GM11168 (cell line): ENCODE measurements around the gene BCAP29.
"Not testable (repeated sequence)": the region's sequence is repeated elsewhere in the genome, so short reads cannot be mapped to it uniquely, and the experiment has no call there.

Source experiments
- in situ Hi-C: fragments of 300-500 bp; cut with MboI; formaldehyde crosslinking; loops from one replicate; pipeline ENCODE4 v1.12.0; 2022; ENCODE audit warnings: low sequenced_read_pairs; ENCODE audit not compliant: unreplicated experiment

The BCAP29 gene, protein sequence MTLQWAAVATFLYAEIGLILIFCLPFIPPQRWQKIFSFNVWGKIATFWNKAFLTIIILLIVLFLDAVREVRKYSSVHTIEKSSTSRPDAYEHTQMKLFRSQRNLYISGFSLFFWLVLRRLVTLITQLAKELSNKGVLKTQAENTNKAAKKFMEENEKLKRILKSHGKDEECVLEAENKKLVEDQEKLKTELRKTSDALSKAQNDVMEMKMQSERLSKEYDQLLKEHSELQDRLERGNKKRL

DNA sequence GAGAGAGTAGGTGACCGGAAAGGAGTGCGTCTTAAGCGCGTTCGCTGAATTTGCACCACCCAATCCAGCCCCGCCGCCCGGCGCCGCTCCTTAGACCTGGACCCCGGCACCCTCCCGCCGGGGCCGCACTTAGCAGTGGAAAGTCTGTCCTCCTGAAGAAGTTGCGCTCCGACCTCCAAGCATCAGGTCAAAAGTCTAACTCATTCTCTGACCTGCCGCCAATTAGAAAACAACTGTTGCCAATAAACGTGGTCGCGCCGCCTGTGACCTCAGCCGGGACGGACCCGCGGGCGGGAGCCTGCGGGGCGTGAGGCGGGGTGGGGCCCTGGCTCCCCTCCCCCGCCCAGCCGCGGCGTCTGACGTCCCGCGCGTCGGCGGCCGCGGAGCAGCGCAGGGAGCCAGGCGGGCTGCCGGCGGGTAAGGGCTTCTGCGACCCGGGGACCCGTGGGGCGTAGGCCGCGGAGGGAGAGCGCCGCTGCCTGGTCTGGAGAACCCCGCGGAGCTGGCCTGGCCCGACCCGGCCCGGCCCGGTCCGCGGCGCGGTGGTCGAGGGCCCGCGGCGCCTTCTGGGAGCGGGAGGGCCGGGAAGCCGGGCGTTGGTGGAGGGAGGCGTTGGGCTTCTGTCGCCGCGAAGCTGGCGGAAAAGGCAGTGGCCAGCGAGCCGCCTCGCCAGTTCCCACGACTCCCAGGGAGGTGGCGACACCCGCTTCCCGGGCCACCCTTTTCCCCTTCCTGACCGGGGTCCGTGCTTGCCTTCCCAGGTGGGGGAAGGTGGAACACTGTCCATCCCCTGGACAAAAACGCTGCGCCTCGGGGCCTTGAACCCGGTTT, at the start of gene BCAP29:
TSS of gene BCAP29 (plus strand) at position 362 of the 831 bp plus-strand sequence. CDS start 527 bp downstream, outside the sequence.
- in situ Hi-C loops = no loop called here

DNA sequence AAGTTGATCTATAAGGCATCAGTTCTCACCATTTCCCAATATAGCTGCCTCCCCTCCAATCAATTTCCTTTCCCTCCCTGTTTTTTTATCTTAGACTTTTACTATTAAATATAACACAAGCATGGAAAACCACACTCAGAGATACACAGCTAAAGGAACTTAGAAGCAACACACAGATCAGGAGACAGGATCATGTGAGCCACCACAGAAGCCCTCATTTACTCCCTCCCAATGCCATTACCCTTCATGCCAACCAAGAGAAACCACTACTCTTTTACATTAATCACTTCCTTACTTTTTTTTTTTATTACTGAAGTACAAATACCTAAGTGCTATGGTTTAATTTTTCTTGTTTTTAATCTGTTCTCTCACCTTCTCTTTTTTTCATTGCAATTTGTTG, 49.3 kb upstream of the BCAP29 start:
- in situ Hi-C loops = no loop called here

DNA sequence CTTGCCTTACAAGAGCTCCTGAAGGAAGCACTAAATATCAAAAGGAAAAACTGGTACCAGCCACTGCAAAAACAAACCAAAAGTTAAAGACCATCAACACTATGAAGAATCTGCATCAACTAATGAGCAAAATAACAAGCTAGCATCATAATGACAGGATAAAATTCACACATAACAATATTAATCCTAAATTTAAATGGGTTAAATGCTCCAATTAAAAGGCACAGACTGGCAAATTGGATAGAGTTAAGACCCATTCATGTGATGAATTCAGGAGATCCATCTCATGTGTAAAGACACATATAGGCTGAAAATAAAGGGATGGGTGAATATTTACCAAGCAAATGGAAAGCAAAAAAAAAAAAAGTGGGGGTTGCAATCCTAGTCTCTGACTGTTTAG, 45.9 kb upstream of the BCAP29 start:
- in situ Hi-C loops = no loop called here

DNA sequence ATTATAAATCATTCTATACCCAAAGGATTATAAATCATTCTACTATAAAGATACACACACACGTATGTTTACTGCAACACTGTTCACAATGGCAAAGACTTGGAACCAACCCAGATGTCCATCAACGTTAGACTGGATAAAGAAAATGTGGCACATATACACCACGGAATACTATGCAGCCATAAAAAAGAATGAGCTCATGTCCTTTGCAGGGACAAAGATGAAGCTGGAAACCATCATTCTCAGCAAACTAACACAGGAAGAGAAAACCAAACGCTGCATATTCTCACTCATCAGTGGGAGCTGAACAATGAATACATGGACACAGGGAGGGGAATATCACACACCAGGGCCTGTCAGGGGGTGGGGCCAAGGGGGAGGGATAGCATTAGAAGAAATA, 42.8 kb upstream of the BCAP29 start:
- in situ Hi-C loops = not testable (repeated sequence)

DNA sequence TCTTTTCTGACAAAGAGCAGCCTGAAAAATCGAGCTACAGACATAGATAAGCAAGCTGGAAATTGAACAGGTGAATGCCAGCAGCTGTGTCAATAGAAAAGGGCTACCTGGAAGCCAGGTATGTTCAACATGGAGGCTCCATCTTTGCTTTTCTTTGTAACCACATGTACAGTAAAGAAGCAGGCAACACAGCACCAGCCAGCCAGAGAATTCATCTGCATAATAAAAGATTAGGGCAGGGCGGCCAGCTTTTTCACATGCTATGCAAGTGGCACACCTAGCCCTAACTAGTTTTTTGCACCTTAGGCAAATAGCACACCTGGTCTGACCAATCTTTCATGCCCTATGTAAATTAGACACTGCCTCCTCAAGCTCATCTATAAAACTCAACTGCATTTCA, 42.0 kb upstream of the BCAP29 start:
- in situ Hi-C loops = no loop called here

DNA sequence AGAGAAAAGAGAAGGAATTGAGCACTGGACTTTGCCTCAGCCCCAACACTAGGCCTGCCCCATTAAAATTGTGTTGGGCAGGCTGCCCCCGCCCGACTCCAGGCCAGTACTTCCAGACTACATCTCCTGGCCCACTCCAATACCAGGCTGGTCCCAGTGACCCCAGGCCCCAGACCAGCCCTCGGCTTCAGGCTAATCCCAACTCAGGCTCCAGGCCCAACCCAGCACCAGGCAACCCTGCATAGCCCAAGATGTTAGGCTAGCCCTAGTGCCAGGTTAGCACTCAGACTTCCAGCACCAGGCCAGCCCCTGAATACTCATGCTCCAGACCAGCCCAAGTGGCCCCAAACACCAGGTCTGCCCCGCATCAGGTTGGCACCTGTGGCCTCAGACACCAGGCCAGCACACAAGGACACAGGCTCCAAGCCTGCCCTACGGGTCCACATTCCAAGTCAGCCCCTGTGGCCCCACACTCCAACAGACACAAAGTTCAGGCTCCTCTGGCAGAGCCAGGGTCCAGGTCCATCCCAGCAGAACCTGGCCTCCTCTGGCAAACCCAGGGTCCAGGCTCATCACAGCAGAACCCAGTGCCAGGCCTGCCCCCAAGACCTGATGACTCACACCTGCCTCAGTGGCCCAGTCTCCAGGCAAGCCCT, 36.6 kb upstream of the BCAP29 start:
- in situ Hi-C loops = no loop called here

DNA sequence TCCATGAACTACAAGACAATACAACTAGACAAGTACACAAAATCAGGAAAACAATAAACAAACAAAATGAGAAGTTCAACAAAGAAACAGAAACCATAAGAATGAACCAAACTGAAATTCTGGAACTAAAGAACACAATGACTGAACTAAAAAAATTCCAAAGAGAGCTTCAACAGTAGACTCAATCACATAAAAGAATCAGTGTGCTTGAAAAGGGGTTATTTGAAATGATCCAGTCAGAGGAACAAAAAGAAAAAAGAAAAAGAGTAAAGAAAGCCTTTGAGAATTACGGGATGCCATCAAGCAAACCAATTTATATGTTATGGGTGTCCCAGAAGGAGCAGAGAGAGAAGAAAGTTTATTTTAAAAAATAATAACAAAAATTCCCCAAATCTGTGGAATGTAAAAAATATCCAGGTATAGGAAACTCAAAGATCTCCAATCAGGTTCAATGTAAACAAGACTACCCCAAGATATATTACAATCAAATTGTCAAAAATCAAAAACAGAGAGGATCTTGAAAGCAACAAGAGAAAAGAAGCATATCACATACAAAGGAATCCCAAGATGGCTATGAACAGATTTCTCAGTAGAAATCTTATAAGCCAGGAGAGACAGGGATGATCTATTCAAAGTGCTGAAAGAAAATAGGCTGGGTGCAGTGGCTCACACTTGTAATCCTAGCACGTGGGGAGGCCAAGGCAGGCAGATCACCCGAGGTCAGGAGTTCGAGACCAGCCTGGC, 35.0 kb upstream of the BCAP29 start:
- in situ Hi-C loops = no loop called here

DNA sequence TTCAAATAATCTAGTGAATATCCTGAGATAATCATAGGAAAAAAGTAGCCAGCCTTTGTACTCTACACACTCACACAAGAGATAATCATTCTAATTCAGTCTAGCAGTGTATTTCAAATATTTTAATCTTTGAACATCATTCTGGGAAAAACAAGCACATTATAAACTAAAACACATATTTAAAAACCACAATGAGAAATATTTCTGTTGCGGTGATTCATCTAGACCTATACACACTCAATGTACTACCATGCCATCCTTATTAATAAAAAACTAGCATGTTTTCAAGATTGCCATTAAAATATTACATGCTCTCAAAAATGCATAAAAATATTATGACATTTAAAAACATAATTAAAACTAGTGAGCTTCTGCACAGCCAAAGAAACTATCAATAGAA, 28.1 kb upstream of the BCAP29 start:
- in situ Hi-C loops = no loop called here

DNA sequence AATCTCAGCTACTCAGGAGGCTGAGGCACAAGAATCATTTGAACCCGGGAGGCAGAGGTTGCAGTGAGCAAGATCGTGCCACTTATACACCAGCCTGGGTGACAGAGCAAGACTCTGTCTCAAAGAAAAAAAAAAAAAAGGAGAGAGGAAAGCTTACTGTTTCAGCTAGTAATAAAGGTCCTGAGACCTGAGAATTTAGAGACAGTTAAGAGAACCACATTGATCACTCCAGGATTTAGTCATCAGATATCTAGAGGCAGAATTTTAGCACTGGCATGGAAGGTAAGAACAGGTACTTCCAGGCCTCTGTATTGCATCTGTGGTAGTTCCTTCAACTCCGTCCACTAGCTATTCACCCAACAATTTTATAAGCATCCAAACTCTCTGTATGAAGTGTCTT, 24.2 kb upstream of the BCAP29 start:
- in situ Hi-C loops = no loop called here

DNA sequence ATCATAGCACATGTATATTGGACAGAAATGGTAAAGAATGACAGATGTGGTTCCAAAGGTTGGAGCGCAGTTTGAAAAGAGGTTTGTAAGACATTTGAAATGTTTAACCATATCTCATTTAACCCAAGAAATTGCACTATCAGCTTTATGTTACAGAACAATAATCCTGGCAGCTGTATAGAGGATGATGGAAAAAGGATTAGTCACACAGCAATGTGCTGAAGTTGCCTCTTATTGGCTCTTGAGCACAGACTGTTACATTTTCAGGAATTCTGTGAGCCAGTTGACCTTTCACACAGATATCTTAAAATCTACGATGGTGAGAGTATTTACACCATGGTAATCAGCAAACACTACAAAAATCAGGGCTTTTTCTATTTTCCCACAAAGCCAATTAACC, 20.2 kb upstream of the BCAP29 start:
- in situ Hi-C loops = no loop called here

DNA sequence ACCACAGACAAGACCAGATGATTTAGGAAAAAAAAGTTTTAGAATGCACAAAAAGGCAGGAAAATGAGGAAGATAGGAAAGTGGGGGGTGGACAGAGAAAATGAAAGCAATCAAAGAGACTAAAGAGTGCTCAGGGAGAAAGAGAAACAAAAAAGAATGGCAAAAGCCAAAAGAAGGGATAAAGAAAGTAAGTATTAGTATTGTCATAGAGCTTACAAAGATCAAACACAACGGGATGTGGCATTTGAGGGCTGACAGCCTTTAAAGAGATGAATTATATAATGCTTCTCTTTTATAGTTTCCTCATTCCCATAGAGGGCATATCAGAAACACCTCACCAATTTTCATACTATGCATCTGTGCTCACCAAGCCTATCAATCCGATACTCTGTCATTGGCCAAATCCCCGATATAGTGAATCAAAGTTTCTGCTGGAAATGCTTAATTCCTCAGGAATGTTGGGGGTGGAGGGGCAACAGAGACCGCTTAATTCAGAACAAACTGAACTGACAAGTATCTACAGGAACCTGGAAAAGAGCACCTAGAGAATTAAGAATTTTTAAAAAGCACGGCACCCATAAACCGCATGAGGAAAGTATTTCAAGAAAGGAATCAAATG, 19.0 kb upstream of the BCAP29 start:
- in situ Hi-C loops = no loop called here

DNA sequence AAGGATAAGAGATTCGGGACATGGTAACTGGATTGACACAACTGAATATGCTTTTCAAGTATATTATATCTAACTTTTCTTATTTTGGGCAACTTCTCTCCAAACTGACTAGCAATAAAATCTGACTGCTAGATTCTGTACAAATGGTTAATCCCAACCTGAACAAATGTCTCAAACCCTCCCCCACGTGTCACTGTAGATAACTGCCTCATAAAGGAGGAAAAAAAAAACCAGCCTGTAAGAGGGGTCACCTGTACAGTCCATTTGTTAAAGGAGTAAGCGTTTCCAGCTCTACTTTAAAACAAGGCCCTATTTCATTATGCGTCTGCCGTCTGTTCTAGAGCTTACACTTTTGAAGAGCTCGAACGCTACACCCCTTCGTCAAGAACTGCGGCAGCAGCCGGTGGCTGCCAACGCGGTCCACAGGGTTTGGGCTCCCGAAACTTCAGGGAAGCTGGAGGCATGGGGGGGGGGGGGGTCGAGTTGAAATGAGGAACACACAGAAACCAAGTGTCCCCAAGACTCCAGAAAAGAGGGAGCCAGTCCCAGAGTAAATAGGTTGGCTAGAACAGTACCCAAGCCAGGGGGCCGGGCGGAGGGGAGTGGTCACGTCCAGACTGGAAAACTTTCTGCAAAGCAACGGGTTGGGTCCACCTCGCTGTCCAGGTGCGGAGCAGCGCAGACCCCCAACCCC, 16.8 kb upstream of the BCAP29 start:
- in situ Hi-C loops = no loop called here

DNA sequence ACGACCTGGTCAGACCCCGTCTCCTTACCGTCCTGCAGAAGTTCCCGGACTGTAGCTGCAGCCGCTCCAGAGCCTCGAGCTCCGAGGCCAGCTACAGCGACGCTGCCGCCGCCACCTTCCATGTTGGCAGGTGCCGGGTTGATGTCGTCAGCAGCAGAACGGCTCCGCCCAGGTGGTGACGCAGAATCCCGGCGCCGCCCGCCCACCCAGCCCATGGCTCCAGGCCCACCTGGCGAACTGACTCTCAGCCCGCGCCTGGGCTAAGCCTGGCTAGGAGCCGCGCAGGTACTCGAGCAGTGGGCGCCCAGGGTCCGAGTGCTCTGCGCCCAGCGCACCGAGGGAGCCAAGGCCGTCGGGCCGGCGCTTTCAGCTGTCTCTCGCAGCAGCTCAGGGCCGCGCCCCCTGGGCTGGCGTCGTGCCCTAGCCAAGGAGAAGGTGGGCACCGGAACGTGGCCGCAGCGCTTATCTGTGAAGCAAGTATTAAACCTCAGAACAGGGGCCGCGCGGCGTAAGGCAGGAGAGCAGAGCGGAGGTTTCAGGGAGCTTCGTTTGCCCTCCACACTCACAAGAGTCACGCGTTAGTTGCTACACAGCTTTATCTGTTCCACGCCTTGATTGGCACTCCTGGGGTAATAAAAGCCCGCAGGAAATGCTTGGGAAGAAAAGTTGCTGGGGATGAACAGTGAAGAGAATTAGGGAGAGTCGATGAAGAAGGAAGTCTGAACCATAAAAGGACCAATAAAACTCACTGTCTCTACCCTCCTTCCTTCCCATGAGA, 16.1 kb upstream of the BCAP29 start, which contains the start of the genes COG5 and DUS4L:
TSS of gene COG5 (minus strand) at position 146 of the 778 bp plus-strand sequence. CDS start at position 122, 24 bp downstream.
TSS of gene DUS4L (plus strand) at position 197 of the 778 bp plus-strand sequence. CDS start 3,100 bp downstream, outside the sequence.
- in situ Hi-C loops = no loop called here

DNA sequence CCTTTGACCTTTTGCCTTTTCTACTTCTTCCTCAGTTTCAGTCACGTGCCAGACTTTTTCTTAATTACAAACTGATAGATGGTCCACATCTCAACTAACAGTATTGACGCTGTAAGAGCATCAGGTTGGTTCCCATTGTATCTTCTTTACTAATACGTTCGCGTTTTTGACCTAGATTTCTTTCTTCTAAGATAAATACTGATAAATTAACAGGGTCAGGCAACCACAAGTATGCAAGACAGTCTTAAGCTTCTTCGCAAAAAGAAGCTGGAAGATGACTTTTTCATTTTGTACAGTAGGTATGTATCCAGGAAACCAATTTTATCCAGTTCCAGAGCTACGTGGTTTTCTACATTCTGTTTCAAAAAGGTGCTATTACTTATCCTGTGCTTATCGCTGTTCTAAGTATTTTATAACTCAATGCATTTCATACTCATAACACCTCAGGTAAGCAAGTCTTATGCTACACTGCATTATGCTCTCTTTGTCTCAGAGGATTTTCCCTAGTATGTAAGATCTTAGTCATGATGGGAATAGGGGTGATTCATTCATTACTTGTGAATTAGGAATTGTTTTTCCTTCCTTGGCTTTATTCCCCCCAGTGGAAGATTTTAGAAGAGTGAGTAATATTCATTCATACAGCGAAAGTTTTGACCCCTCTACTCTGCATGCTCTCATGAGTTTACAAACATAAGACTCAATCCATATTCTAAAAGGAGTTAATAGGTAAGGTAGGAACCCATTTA, 15.3 kb upstream of the BCAP29 start:
- in situ Hi-C loops = loop anchor here (5.0 kb wide), 1 partner anchor 163 kb away; no protein-coding TSS in a partner anchor

DNA sequence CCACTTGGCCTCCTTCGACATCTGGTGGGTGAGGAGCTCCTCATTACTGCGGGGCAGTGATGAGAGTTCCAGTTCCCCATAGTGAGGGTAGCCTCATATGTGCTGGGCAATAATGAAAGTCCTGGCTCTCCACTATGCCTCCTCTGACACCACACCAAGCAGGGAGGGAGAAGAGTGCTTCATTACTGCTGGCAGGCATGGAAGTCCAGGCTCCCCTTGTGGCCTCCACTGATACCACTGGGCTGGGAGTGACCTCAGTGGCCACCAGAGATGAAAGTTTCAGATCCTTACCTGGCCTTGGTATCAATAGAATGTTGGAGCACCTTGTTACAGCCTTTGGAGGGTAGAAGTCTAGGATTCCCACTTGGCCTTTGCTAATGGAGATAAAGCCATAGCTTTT, 9.7 kb upstream of the BCAP29 start:
- in situ Hi-C loops = no loop called here

DNA sequence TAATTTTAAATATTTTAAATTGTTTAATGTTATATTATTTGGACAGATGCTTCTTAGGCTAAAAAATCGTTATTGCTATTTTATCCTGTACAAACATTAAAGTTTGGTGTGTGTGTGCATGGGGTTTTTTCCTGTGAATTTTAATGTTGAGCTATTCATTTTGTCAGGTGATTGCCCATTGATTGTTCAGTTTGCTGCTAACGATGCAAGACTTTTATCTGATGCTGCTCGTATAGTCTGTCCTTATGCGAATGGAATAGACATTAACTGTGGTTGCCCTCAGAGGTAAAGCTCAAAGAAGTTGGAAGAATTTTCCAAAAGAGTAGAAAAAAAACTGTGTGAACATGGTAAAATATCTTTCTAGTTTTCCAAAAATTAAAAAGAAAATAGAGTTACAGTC, 6.5 kb upstream of the BCAP29 start:
- in situ Hi-C loops = no loop called here

DNA sequence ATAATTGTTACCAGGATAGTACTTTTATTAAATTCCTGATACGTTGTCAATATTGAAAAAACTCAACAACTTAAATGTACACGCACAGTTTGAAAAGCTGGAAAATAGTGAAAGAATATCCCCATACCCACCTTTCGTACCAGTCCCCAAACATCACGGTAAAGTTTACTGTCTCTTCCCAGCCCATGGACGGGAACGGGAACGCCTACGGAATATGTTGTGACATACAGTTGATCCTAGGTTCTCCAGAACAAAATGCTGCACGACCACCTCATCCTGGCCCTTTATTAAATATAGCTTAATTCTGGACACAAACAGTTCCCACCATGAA, 527 bp upstream of the BCAP29 start:
- in situ Hi-C loops = no loop called here
